Lower leg skin (tissue), 4 donors: ENCODE results near the gene VPS13A. TPM values are rescaled to one million over a fixed set of nuclear protein-coding genes. Genes with fewer than 3 reads are reported as not detected.

ENCODE experiments used
- DNase-seq, 2 donors: peaks; one replicate each; pipeline ENCODE4 v3.0.0-alpha.2; 2019; ENCODE audit warnings: low spot score in 2 of 2
- H3K4me3 ChIP-seq: fragments of 200-600 bp; sonication (generic); 2 replicates; pipeline ENCODE4 v1.5.1; 2017; ENCODE audit warnings: mild to moderate bottlenecking, low read depth; ENCODE audit not compliant: poor library complexity, severe bottlenecking
- CTCF ChIP-seq, 3 donors: fragments of 450-650 bp; IDR thresholded peaks; one replicate each; pipeline ENCODE4 v1.5.1; 2016; ENCODE audit warnings: antibody characterized with exemption in 3 of 3, mild to moderate bottlenecking in 3 of 3, moderate library complexity in 2 of 3
- POLR2A ChIP-seq, 2 donors: fragments of 450-650 bp; IDR thresholded peaks; one replicate each; pipeline ENCODE4 v1.6.1; 2016 to 2017; ENCODE audit warnings: antibody characterized with exemption in 2 of 2, mild to moderate bottlenecking in 1 of 2, moderate library complexity in 1 of 2
- WGBS, 2 donors: methylation state at CpG; one replicate each; pipeline ENCODE4 v1.1.5; 2018; 5-methylcytosine and 5-hydroxymethylcytosine counted together
- intact Hi-C: fragments of 100-400 bp; cut with DNase I; formaldehyde crosslinking; loops from one replicate; pipeline ENCODE4 v1.15.0; 2023; ENCODE audit warnings: low total_unique reads
- total RNA-seq, 4 donors: library from RNA; depleted of rRNA; stranded (reverse); fragments of >200 nt; gene quantifications; one replicate each; pipeline ENCODE4 v1.1.0, GENCODE V29; 2016

The VPS13A gene
- total RNA-seq, 4 donors from 2014 or later: 27.0 to 48.1 (median 32.5) TPM

- DNase-seq: no peak
- intact Hi-C loops: loop anchor here (5.0 kb wide), 1 partner anchor 573 kb away; no protein-coding TSS in a partner anchor
- H3K4me3 ChIP-seq: no peak overlapping the region
- 74 to 87% methylated on average over 3 of the region's 3 CpGs for WGBS, 2 donors
- TF ChIP-seq CTCF (IDR thresholded peaks at IDR 0.05) (no peak), POLR2A (IDR thresholded peaks at IDR 0.05) (no peak)
Observed at GRCh38 chr9:77464661-77465060, 287.3 kb downstream of the VPS13A start.

GRCh38 chr9:77469515-77470231 is 292.3 kb downstream of the VPS13A start:
- WGBS, 2 donors: 52 to 59% methylated on average over 5 of the region's 5 CpGs
- DNase-seq: no peak
- intact Hi-C loops: no loop called here
- TF ChIP-seq CTCF (IDR thresholded peaks at IDR 0.05) (no peak), POLR2A (IDR thresholded peaks at IDR 0.05) (no peak)
- no peak overlapping the region for H3K4me3 ChIP-seq

Other genes starting within 250 kb of the VPS13A start
- not detected for gene FOXB2, start 157.9 kb upstream of the VPS13A start, total RNA-seq